ENCODE measurements around the gene DCTN2.

DNA sequence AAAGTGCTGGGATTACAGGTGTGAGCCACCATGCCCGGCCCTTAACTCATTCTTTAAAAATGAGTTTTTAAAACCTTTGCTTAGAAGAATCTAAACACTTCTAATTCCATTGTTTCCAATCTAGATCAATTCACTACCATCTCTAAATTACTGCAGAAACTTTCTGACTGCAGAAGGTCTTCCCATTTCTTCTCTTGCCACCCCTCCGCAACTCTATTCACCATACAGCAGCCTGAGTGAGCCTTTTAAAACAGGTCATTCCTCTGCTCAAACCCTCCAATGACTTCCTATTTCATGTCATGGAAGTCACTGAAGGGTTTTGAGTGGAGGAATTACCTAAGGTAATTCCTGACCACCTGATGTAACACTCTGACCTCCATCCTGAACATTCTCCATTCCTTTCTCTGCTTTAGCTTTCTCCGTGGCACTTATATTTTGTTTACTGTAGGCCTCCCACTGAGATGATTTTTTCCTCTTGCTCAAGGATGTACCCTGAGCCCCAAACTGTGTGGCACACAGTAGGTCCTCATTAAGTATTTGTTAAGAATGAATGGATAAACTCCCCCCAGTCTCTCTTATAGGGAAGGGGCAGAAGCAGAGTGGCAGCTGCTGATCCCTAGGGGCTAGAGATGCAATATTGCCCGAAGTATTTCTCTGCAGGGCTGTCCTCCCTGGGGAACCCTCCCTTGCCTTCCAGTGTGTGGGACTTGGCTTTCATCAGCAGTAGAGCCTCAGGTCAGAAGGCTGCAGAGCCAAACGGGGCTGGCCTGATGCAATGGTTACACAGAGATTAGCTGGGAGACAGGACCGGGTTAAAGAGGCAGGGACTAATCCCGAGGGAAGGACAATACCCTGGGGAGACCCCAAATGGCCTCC lies 27.8 kb downstream of the DCTN2 start:
- TF ChIP-seq, protein P1, sequence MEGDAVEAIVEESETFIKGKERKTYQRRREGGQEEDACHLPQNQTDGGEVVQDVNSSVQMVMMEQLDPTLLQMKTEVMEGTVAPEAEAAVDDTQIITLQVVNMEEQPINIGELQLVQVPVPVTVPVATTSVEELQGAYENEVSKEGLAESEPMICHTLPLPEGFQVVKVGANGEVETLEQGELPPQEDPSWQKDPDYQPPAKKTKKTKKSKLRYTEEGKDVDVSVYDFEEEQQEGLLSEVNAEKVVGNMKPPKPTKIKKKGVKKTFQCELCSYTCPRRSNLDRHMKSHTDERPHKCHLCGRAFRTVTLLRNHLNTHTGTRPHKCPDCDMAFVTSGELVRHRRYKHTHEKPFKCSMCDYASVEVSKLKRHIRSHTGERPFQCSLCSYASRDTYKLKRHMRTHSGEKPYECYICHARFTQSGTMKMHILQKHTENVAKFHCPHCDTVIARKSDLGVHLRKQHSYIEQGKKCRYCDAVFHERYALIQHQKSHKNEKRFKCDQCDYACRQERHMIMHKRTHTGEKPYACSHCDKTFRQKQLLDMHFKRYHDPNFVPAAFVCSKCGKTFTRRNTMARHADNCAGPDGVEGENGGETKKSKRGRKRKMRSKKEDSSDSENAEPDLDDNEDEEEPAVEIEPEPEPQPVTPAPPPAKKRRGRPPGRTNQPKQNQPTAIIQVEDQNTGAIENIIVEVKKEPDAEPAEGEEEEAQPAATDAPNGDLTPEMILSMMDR (IDR thresholded peaks at IDR 0.05) = no peak
- no peak for TF ChIP-seq POLR2A (IDR thresholded peaks at IDR 0.05)

Measured in Peyer's patch (tissue), 4 donors.